WTC11 (cell line): ENCODE data around the gene AGAP1. TPM values are rescaled to one million over a fixed set of nuclear protein-coding genes. Genes with fewer than 3 reads are reported as not detected.

Experiments used
- ATAC-seq: fragments of 200-7000 bp; cut with Tn5 transposase; 2 replicates; pipeline ENCODE4 v1.10.0; 2021; ENCODE audit warnings: mild to moderate bottlenecking, moderate library complexity
- CTCF ChIA-PET: fragments of 300-600 bp; sonication (Branson Sonifier 250); formaldehyde crosslinking; loops from one replicate; lab custom pipeline; 2021; ENCODE audit warnings: antibody characterized with exemption; lab: Charles Lee
- POLR2A ChIA-PET: fragments of 350-600 bp; sonication (Branson Sonifier 250); formaldehyde crosslinking; loops from one replicate; lab custom pipeline; 2021; ENCODE audit warnings: antibody characterized with exemption; lab: Charles Lee
- DNase-seq: peaks from one replicate; pipeline ENCODE4 v3.0.0; 2021; ENCODE audit warnings: low spot score
- H3K27ac Mint-ChIP-seq: 2 replicates; pipeline ENCODE4 v1.8.0; 2021; ENCODE audit warnings: mixed read lengths
- H3K27me3 Mint-ChIP-seq: 2 replicates; pipeline ENCODE4 v1.8.0; 2021; ENCODE audit warnings: low read depth, mild to moderate bottlenecking, moderate library complexity, mixed read lengths
- H3K36me3 Mint-ChIP-seq: 2 replicates; pipeline ENCODE4 v1.8.0; 2021; ENCODE audit warnings: mixed read lengths
- H3K4me1 Mint-ChIP-seq: 2 replicates; pipeline ENCODE4 v1.8.0; 2022; ENCODE audit warnings: mixed read lengths
- H3K4me3 Mint-ChIP-seq: 2 replicates; pipeline ENCODE4 v1.8.0; 2021; ENCODE audit warnings: mild to moderate bottlenecking, moderate library complexity, mixed read lengths
- H3K9me3 Mint-ChIP-seq: 2 replicates; pipeline ENCODE4 v1.8.0; 2021; ENCODE audit warnings: mixed read lengths
- ATF1 ChIP-seq: sonication (generic); formaldehyde crosslinking; IDR thresholded peaks from 2 replicates; pipeline ENCODE4 v1.8.1; 2023; ENCODE audit warnings: mild to moderate bottlenecking, moderate library complexity, missing genetic modification reagents
- CBFB ChIP-seq: sonication (generic); formaldehyde crosslinking; IDR thresholded peaks from 2 replicates; pipeline ENCODE4 v1.8.1; 2022; ENCODE audit warnings: mild to moderate bottlenecking, low read depth, missing genetic modification reagents
- CREM ChIP-seq: sonication (generic); formaldehyde crosslinking; IDR thresholded peaks from 2 replicates; pipeline ENCODE4 v1.8.1; 2022; ENCODE audit warnings: mild to moderate bottlenecking, missing genetic modification reagents, moderate library complexity
- FOXK1 ChIP-seq: sonication (generic); formaldehyde crosslinking; IDR thresholded peaks from 2 replicates; pipeline ENCODE4 v1.8.0; 2022; ENCODE audit warnings: mild to moderate bottlenecking, moderate library complexity, missing genetic modification reagents
- JUN ChIP-seq: sonication (generic); formaldehyde crosslinking; IDR thresholded peaks from 2 replicates; pipeline ENCODE4 v1.8.0; 2023; ENCODE audit warnings: mild to moderate bottlenecking, missing genetic modification reagents
- NFATC4 ChIP-seq: fragments of 250-450 bp; sonication (Bioruptor Pico); IDR thresholded peaks from 2 replicates; pipeline ENCODE4 v1.9.0; 2021; ENCODE audit warnings: mild to moderate bottlenecking
- NR1H2 ChIP-seq: sonication (generic); formaldehyde crosslinking; IDR thresholded peaks from 2 replicates; pipeline ENCODE4 v1.9.0; 2021; ENCODE audit warnings: mild to moderate bottlenecking, moderate library complexity, missing genetic modification reagents
- TCF7 ChIP-seq: sonication (generic); formaldehyde crosslinking; IDR thresholded peaks from 2 replicates; pipeline ENCODE4 v1.8.0; 2022; ENCODE audit warnings: mild to moderate bottlenecking, low read depth, missing genetic modification reagents, moderate library complexity
- ZBTB21 ChIP-seq: sonication (generic); formaldehyde crosslinking; IDR thresholded peaks from 2 replicates; pipeline ENCODE4 v1.8.1; 2023; ENCODE audit warnings: mild to moderate bottlenecking, missing genetic modification reagents, borderline replicate concordance
- ZNF219 ChIP-seq: sonication (generic); formaldehyde crosslinking; IDR thresholded peaks from 2 replicates; pipeline ENCODE4 v1.8.0; 2023; ENCODE audit warnings: missing genetic modification reagents, mild to moderate bottlenecking, borderline replicate concordance
- ZNF317 ChIP-seq: sonication (generic); formaldehyde crosslinking; IDR thresholded peaks from 2 replicates; pipeline ENCODE4 v1.8.1; 2023; ENCODE audit warnings: low read depth, mild to moderate bottlenecking, moderate library complexity, missing genetic modification reagents, borderline replicate concordance
- total RNA-seq: library from RNA; stranded (reverse); gene quantifications from 3 replicates; pipeline ENCODE4 v1.2.3, GENCODE V29; 2021
- TF ChIP-seq, protein P1 (sequence below): fragments of 250-450 bp; sonication (Bioruptor Pico); IDR thresholded peaks from 2 replicates; pipeline ENCODE4 v2.1.2; 2022; ENCODE audit warnings: mild to moderate bottlenecking, moderate library complexity
- TF ChIP-seq, protein P2 (sequence below): fragments of 200-600 bp; IDR thresholded peaks from 2 replicates; pipeline ENCODE4 v1.8.0; 2022; ENCODE audit warnings: antibody characterized with exemption
- TF ChIP-seq, protein P3 (sequence below): sonication (generic); formaldehyde crosslinking; IDR thresholded peaks from 2 replicates; pipeline ENCODE4 v1.8.1; 2022; ENCODE audit warnings: mild to moderate bottlenecking, moderate library complexity, missing genetic modification reagents
- TF ChIP-seq, protein P4 (sequence below): fragments of 250-450 bp; sonication (Bioruptor Pico); IDR thresholded peaks from 2 replicates; pipeline ENCODE4 v1.9.0; 2021; ENCODE audit warnings: moderate library complexity, mild to moderate bottlenecking, inconsistent platforms, borderline replicate concordance
- TF ChIP-seq, protein P5 (sequence below): sonication (generic); formaldehyde crosslinking; IDR thresholded peaks from 2 replicates; pipeline ENCODE4 v1.8.0; 2022; ENCODE audit warnings: mild to moderate bottlenecking, missing genetic modification reagents
- TF ChIP-seq, protein P6 (sequence below): sonication (generic); formaldehyde crosslinking; IDR thresholded peaks from 2 replicates; pipeline ENCODE4 v1.8.1; 2023; ENCODE audit warnings: mild to moderate bottlenecking, missing genetic modification reagents, moderate library complexity
- TF ChIP-seq, protein P7 (sequence below): sonication (generic); formaldehyde crosslinking; IDR thresholded peaks from 2 replicates; pipeline ENCODE4 v1.8.1; 2023; ENCODE audit warnings: mild to moderate bottlenecking, missing genetic modification reagents
- TF ChIP-seq, protein P8 (sequence below): sonication (generic); formaldehyde crosslinking; IDR thresholded peaks from 2 replicates; pipeline ENCODE4 v1.8.0; 2022; ENCODE audit warnings: mild to moderate bottlenecking, missing genetic modification reagents
- TF ChIP-seq, protein P9 (sequence below): sonication (generic); formaldehyde crosslinking; IDR thresholded peaks from 2 replicates; pipeline ENCODE4 v1.8.0; 2023; ENCODE audit warnings: missing genetic modification reagents

AGAP1 gene
- total RNA-seq, 1 experiment from 2014 or later, result 49.3 TPM

DNA sequence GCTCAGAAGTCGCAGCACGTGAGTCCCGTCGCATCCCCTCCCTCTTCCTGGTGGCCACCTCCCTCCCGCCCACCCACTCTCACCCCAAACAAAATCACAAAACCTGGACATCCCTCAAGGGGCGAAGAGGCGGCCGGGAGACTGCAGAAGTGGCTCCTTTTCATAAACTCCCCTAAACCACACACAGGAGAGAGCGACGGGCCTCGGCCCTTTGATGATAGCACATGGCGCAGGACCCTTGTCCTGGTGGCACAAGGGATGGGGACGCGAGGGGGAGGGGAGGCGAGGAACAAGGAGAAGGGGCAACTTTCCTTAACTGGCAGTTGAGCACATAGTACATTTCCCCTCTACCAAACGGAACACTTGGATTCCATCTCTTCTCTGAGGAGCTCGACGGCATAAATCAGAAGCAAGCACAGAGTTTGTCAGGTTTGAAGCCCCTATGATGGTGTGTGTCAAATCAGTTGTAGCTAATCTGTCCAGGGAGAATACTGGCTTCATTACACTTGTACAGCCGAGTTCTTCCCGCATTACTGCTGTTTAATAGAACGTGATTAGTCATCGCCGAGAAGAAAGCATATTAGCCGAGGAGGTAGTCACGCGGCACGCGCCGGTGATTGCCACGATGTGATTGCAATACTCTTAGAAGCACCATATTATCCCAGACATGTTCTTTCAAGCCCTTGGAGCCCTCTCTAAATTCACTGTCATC lies 630.5 kb downstream of the AGAP1 start:
- CTCF ChIA-PET, result interaction anchor here (0.6 to 0.8 kb wide), 2 partner anchors 19 to 379 kb away, joined by 3 read pairs; no protein-coding TSS in a partner anchor
- H3K36me3 Mint-ChIP-seq, result peaks cover 20% of the 10 kb centered on the region

DNA sequence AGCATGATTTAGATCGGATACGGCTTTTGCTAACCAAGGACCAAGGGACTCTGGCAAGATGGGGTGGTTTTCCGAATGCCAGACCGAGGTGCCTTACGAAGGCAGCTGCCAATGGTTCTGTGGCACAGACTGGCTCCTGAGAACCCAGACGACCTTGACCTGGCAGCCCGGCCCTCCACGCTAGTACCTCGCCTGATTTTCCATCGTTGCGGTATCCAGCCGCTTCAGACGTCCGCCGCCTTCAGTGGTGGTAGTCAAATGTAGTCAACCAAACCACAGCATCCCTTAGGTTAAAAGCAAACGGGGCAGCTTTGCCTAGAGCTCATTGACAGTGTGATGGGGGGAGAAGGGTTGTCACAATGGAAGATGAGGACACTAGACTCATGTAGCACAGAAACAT lies 631.7 kb downstream of the AGAP1 start:
- H3K27ac Mint-ChIP-seq, result no peak overlapping the region
- no peaks in the 10 kb centered on the region for H3K9me3 Mint-ChIP-seq
- peaks cover 30% of the 10 kb centered on the region for H3K4me1 Mint-ChIP-seq
- H3K36me3 Mint-ChIP-seq, result peaks cover 19% of the 10 kb centered on the region
- H3K4me3 Mint-ChIP-seq, result no peak overlapping the region
- ChIA-PET POLR2A (interaction anchor here (0.6 kb wide), 1 partner anchor 139 kb away, joined by 3 read pairs; no protein-coding TSS in a partner anchor), CTCF (no interaction called here)
- no peak for ATAC-seq
- no peak for DNase-seq
- TF ChIP-seq ATF1, result no peak
- TF ChIP-seq, protein P1, sequence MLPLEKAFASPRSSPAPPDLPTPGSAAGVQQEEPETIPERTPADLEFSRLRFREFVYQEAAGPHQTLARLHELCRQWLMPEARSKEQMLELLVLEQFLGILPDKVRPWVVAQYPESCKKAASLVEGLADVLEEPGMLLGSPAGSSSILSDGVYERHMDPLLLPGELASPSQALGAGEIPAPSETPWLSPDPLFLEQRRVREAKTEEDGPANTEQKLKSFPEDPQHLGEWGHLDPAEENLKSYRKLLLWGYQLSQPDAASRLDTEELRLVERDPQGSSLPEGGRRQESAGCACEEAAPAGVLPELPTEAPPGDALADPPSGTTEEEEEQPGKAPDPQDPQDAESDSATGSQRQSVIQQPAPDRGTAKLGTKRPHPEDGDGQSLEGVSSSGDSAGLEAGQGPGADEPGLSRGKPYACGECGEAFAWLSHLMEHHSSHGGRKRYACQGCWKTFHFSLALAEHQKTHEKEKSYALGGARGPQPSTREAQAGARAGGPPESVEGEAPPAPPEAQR (CRISPR knock-in tag), result no peak
- TF ChIP-seq CREM (CRISPR knock-in tag), result no peak
- no peak for TF ChIP-seq TCF7 (CRISPR knock-in tag)
- TF ChIP-seq, protein P2, sequence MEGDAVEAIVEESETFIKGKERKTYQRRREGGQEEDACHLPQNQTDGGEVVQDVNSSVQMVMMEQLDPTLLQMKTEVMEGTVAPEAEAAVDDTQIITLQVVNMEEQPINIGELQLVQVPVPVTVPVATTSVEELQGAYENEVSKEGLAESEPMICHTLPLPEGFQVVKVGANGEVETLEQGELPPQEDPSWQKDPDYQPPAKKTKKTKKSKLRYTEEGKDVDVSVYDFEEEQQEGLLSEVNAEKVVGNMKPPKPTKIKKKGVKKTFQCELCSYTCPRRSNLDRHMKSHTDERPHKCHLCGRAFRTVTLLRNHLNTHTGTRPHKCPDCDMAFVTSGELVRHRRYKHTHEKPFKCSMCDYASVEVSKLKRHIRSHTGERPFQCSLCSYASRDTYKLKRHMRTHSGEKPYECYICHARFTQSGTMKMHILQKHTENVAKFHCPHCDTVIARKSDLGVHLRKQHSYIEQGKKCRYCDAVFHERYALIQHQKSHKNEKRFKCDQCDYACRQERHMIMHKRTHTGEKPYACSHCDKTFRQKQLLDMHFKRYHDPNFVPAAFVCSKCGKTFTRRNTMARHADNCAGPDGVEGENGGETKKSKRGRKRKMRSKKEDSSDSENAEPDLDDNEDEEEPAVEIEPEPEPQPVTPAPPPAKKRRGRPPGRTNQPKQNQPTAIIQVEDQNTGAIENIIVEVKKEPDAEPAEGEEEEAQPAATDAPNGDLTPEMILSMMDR, result no peak
- no peaks in the 10 kb centered on the region; the same call in 1 of the 2 replicates for H3K27me3 Mint-ChIP-seq

More for the DNA sequence above, 630.5 kb downstream of the AGAP1 start:
- ATAC-seq (no peak), DNase-seq (no peak)
- H3K4me1 Mint-ChIP-seq, result peaks cover 33% of the 10 kb centered on the region
- H3K4me3 Mint-ChIP-seq, result no peak overlapping the region
- no peaks in the 10 kb centered on the region for H3K9me3 Mint-ChIP-seq
- H3K27me3 Mint-ChIP-seq, result peaks cover under 1% of the 10 kb centered on the region; the same call in 1 of the 2 replicates
- H3K27ac Mint-ChIP-seq, result no peak overlapping the region
- TF ChIP-seq, protein P3, sequence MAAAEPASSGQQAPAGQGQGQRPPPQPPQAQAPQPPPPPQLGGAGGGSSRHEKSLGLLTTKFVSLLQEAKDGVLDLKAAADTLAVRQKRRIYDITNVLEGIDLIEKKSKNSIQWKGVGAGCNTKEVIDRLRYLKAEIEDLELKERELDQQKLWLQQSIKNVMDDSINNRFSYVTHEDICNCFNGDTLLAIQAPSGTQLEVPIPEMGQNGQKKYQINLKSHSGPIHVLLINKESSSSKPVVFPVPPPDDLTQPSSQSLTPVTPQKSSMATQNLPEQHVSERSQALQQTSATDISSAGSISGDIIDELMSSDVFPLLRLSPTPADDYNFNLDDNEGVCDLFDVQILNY (CRISPR knock-in tag), result no peak
- no peak for TF ChIP-seq ZBTB21 (CRISPR knock-in tag)
- no peak for TF ChIP-seq FOXK1 (CRISPR knock-in tag)
- no peak for TF ChIP-seq ZNF317 (CRISPR knock-in tag)
- no peak for TF ChIP-seq NR1H2
- TF ChIP-seq, all 79 proteins: peak for 0
- POLR2A ChIA-PET, result interaction anchor here (0.5 kb wide), 1 partner anchor 54 kb away, joined by 3 read pairs; no protein-coding TSS in a partner anchor

DNA sequence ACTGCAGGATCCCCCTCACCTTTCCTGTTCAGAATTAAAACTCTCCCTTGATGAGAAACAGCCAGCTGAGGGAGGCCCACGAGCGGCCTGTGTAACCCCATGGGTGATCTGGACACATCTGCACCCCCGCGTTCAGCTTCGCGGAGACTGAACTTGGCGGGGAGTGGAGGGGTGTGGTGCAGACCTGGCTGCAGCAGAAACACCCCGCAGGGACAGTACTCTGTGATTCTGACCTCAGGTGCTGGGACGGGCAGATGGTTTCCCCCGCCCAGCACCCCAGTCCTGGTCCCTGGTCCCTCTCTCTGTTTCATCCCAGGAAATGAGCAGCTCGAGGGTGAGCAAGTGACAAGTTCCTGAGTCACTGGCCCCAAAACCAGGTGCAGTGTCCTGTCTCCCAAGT lies 633.2 kb downstream of the AGAP1 start:
- Mint-ChIP-seq H3K4me1 (peaks cover 38% of the 10 kb centered on the region), H3K9me3 (no peaks in the 10 kb centered on the region), H3K36me3 (peaks cover 13% of the 10 kb centered on the region), H3K4me3 (no peak overlapping the region), H3K27me3 (no peaks in the 10 kb centered on the region), H3K27ac (no peak overlapping the region)
- POLR2A ChIA-PET, result no interaction called here
- CTCF ChIA-PET, result interaction anchor here (1.1 to 1.7 kb wide), 2 partner anchors 16 to 51 kb away, joined by 5 to 7 read pairs; no protein-coding TSS in a partner anchor
- ATAC-seq (no peak), DNase-seq (peak; percentile 7)
- TF ChIP-seq, protein P4, sequence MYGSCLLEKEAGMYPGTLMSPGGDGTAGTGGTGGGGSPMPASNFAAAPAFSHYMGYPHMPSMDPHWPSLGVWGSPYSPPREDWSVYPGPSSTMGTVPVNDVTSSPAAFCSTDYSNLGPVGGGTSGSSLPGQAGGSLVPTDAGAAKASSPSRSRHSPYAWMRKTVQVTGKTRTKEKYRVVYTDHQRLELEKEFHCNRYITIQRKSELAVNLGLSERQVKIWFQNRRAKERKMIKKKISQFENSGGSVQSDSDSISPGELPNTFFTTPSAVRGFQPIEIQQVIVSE (CRISPR knock-in tag), result no peak
- TF ChIP-seq JUN (CRISPR knock-in tag), result no peak
- no peak for TF ChIP-seq NFATC4 (CRISPR knock-in tag)
- no peak for TF ChIP-seq ZNF219 (CRISPR knock-in tag)
- TF ChIP-seq, protein P5, sequence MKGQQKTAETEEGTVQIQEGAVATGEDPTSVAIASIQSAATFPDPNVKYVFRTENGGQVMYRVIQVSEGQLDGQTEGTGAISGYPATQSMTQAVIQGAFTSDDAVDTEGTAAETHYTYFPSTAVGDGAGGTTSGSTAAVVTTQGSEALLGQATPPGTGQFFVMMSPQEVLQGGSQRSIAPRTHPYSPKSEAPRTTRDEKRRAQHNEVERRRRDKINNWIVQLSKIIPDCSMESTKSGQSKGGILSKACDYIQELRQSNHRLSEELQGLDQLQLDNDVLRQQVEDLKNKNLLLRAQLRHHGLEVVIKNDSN, result no peak
- no peak for TF ChIP-seq CBFB (CRISPR knock-in tag)
- TF ChIP-seq, protein P6, sequence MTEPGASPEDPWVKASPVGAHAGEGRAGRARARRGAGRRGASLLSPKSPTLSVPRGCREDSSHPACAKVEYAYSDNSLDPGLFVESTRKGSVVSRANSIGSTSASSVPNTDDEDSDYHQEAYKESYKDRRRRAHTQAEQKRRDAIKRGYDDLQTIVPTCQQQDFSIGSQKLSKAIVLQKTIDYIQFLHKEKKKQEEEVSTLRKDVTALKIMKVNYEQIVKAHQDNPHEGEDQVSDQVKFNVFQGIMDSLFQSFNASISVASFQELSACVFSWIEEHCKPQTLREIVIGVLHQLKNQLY (CRISPR knock-in tag), result no peak
- TF ChIP-seq, protein P7, sequence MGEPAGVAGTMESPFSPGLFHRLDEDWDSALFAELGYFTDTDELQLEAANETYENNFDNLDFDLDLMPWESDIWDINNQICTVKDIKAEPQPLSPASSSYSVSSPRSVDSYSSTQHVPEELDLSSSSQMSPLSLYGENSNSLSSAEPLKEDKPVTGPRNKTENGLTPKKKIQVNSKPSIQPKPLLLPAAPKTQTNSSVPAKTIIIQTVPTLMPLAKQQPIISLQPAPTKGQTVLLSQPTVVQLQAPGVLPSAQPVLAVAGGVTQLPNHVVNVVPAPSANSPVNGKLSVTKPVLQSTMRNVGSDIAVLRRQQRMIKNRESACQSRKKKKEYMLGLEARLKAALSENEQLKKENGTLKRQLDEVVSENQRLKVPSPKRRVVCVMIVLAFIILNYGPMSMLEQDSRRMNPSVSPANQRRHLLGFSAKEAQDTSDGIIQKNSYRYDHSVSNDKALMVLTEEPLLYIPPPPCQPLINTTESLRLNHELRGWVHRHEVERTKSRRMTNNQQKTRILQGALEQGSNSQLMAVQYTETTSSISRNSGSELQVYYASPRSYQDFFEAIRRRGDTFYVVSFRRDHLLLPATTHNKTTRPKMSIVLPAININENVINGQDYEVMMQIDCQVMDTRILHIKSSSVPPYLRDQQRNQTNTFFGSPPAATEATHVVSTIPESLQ (CRISPR knock-in tag), result no peak
- TF ChIP-seq, protein P8, sequence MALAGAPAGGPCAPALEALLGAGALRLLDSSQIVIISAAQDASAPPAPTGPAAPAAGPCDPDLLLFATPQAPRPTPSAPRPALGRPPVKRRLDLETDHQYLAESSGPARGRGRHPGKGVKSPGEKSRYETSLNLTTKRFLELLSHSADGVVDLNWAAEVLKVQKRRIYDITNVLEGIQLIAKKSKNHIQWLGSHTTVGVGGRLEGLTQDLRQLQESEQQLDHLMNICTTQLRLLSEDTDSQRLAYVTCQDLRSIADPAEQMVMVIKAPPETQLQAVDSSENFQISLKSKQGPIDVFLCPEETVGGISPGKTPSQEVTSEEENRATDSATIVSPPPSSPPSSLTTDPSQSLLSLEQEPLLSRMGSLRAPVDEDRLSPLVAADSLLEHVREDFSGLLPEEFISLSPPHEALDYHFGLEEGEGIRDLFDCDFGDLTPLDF (CRISPR knock-in tag), result no peak
- no peak for TF ChIP-seq TCF7 (CRISPR knock-in tag)
- TF ChIP-seq, protein P9, sequence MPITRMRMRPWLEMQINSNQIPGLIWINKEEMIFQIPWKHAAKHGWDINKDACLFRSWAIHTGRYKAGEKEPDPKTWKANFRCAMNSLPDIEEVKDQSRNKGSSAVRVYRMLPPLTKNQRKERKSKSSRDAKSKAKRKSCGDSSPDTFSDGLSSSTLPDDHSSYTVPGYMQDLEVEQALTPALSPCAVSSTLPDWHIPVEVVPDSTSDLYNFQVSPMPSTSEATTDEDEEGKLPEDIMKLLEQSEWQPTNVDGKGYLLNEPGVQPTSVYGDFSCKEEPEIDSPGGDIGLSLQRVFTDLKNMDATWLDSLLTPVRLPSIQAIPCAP, result no peak
